ENCODE data around the gene PPFIA3.

- TF ChIP-seq POLR2A (IDR thresholded peaks at IDR 0.05) (no peak), CTCF (IDR thresholded peaks at IDR 0.05) (no peak)
Measured at GRCh38 chr19:49073514-49074378, 45.6 kb upstream of the PPFIA3 start.

Measured in body of pancreas (tissue), 4 donors.